Astrocyte (in vitro differentiated cells and primary cell): ENCODE results near the gene PHKA1.

ENCODE experiments used
- EZH2 ChIP-seq: IDR thresholded peaks from 2 replicates; pipeline ENCODE4 v1.6.1; 2012; ENCODE audit warnings: mild to moderate bottlenecking, low read length, inconsistent platforms; ENCODE audit not compliant: insufficient read depth
- TF ChIP-seq, protein P1 (sequence below): IDR thresholded peaks from 2 replicates; pipeline ENCODE4 v1.5.1; 2011; ENCODE audit warnings: low read depth, mild to moderate bottlenecking, inconsistent platforms, low read length, moderate library complexity; ENCODE audit not compliant: insufficient read depth

DNA sequence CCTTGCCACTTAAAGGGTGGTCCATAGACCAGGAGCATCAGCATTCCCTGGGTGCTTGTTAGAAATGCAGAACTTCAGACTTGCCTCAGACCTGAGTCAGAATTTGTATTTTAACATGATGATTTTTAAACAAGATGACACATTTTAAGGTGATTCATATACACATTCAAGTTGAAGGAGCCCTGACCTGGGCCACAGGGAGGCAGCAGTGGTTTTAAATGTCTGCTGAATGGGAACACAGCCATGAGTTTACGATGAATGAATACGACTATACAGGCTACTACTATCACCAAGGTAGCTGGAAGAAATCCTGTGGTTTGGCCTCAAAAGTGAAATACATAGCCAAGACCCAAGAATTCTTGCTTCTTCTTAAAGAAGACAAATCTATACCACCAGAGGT is 144.3 kb downstream of the PHKA1 start:
- TF ChIP-seq, protein P1, sequence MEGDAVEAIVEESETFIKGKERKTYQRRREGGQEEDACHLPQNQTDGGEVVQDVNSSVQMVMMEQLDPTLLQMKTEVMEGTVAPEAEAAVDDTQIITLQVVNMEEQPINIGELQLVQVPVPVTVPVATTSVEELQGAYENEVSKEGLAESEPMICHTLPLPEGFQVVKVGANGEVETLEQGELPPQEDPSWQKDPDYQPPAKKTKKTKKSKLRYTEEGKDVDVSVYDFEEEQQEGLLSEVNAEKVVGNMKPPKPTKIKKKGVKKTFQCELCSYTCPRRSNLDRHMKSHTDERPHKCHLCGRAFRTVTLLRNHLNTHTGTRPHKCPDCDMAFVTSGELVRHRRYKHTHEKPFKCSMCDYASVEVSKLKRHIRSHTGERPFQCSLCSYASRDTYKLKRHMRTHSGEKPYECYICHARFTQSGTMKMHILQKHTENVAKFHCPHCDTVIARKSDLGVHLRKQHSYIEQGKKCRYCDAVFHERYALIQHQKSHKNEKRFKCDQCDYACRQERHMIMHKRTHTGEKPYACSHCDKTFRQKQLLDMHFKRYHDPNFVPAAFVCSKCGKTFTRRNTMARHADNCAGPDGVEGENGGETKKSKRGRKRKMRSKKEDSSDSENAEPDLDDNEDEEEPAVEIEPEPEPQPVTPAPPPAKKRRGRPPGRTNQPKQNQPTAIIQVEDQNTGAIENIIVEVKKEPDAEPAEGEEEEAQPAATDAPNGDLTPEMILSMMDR = peak; percentile 10
- no peak for TF ChIP-seq EZH2
